K562 (cell line): Measurements from ENCODE around the gene NUP85. TPM values are rescaled to one million over a fixed set of nuclear protein-coding genes. Genes with fewer than 3 reads are reported as not detected.
A peak's percentile ranks its signal among the peaks of the same experiment; 100 is the strongest.

Experiments used
- ATF7 ChIP-seq: fragments of 450-650 bp; IDR thresholded peaks from 2 replicates; pipeline ENCODE4 v1.7.1; 2014; ENCODE audit warnings: mild to moderate bottlenecking, moderate library complexity
- ETV1 ChIP-seq: fragments of 450-650 bp; conservative IDR thresholded peaks from 2 replicates; pipeline ENCODE4 v1.6.1; 2016; ENCODE audit warnings: missing genetic modification characterization, control low read depth, low read depth, missing compliant biosample characterization
- HDAC1 ChIP-seq, 2 experiments: fragments of 450-650 bp; IDR thresholded peaks; 2 replicates each; pipeline ENCODE4 v1.6.1; 2016 to 2017; ENCODE audit warnings: inconsistent platforms in 1 of 2, mild to moderate bottlenecking in 1 of 2, moderate library complexity in 1 of 2
- PRMT5 ChIP-seq: sonication (generic); formaldehyde crosslinking; IDR thresholded peaks from 2 replicates; pipeline ENCODE4 v1.5.0; 2020; ENCODE audit warnings: missing genetic modification reagents
- TFAM ChIP-seq: fragments of 250-450 bp; sonication (Bioruptor Pico); conservative IDR thresholded peaks from 2 replicates; pipeline ENCODE4 v1.5.0; 2021; ENCODE audit warnings: mild to moderate bottlenecking, moderate library complexity
- TSC22D4 ChIP-seq: fragments of 450-650 bp; IDR thresholded peaks from 2 replicates; pipeline ENCODE4 v1.6.1; 2016; ENCODE audit warnings: missing genetic modification characterization, missing biosample characterization, control low read depth
- ZNF282 ChIP-seq: sonication (generic); formaldehyde crosslinking; IDR thresholded peaks from 2 replicates; pipeline ENCODE4 v1.8.1; 2023; ENCODE audit warnings: missing genetic modification reagents
- ZNF644 ChIP-seq: fragments of 200-800 bp; sonication (Bioruptor generic); IDR thresholded peaks from 2 replicates; pipeline ENCODE4 v1.6.1; 2016; ENCODE audit warnings: low read depth, missing genetic modification characterization, missing compliant biosample characterization
- polyA plus RNA-seq, 8 experiments: library from polyadenylated mRNA; depleted of rRNA in 4 of 8; stranded (reverse) in 5 of 8; unstranded in 3 of 8; fragments of >200 nt; fragmentation: Nextera tagmentation in 2 of 8; fragmentation: Illumina TruSeq in 1 of 8; extraction: Ambion mirVana in 2 of 8; extraction: Trizol in 1 of 8; gene quantifications; 2 replicates each; pipeline versions ENCODE4 v1.2.1 to v1.2.3, GENCODE V29; 2011 to 2014; ENCODE audit warnings: inconsistent platforms in 1 of 8, missing spikeins in 1 of 8
- total RNA-seq, 7 experiments: library from RNA; depleted of rRNA in 6 of 7; stranded (reverse); fragments of >200 nt in 6 of 7; fragmentation: Illumina TruSeq in 2 of 7; extraction: Trizol in 2 of 7; gene quantifications; 2 replicates each; pipeline versions ENCODE4 v1.2.1 to v1.2.3, GENCODE V29; 2011 to 2021; ENCODE audit warnings: low replicate concordance in 1 of 7
- TF ChIP-seq, protein P1 (sequence below), 2 experiments: fragments of 450-650 bp; IDR thresholded peaks; 2 replicates each; pipeline ENCODE4 v1.6.1; 2016; ENCODE audit warnings: mild to moderate bottlenecking in 2 of 2, borderline replicate concordance in 1 of 2, low read depth in 1 of 2, moderate library complexity in 1 of 2
- TF ChIP-seq, protein P2 (sequence below): sonication (generic); formaldehyde crosslinking; IDR thresholded peaks from 2 replicates; pipeline ENCODE4 v1.8.0; 2022; ENCODE audit warnings: missing genetic modification reagents, mild to moderate bottlenecking, moderate library complexity, borderline replicate concordance
- TF ChIP-seq, protein P3 (sequence below): fragments of 450-650 bp; IDR thresholded peaks from 2 replicates; pipeline ENCODE4 v1.6.1; 2016; ENCODE audit warnings: borderline replicate concordance
- TF ChIP-seq, protein P4 (sequence below), 2 experiments: fragments of 450-650 bp in 1 of 2; sonication (generic) in 1 of 2; formaldehyde crosslinking; conservative IDR thresholded peaks; 2 replicates each; pipeline versions ENCODE4 v1.4.0 to v1.8.1; 2020 to 2022; ENCODE audit warnings: mild to moderate bottlenecking in 1 of 2, missing genetic modification reagents in 1 of 2
- TF ChIP-seq, protein P5 (sequence below): sonication (generic); formaldehyde crosslinking; IDR thresholded peaks from 2 replicates; pipeline ENCODE4 v1.8.0; 2023; ENCODE audit warnings: mild to moderate bottlenecking, missing genetic modification reagents

The NUP85 gene
- total and polyA plus RNA-seq, 9 of the 15 experiments (the other 6 are each of a cell fraction or from before 2014, with no cell fraction given): 50.2 to 177 (median 110) TPM

DNA sequence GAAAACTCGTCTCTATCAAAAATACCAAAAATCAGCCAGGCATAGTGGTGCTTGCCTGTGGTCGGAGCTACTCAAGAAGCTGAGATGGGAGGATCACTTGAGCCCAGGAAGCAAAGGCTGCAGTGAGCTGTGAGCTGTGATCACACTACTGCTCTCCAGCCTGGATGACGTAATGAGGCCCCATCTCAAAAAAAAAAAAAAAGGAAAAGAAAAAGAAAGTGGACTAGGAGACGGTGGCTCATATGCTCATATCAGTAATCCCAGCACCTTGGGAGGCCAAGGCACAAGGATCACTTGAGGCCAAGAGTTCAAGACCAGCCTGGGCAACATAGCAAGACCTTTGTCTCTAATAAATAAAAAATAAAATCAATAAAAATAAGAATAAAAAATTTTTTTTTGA lies 13.9 kb upstream of the NUP85 start (continued):
- TF ChIP-seq, protein P1, sequence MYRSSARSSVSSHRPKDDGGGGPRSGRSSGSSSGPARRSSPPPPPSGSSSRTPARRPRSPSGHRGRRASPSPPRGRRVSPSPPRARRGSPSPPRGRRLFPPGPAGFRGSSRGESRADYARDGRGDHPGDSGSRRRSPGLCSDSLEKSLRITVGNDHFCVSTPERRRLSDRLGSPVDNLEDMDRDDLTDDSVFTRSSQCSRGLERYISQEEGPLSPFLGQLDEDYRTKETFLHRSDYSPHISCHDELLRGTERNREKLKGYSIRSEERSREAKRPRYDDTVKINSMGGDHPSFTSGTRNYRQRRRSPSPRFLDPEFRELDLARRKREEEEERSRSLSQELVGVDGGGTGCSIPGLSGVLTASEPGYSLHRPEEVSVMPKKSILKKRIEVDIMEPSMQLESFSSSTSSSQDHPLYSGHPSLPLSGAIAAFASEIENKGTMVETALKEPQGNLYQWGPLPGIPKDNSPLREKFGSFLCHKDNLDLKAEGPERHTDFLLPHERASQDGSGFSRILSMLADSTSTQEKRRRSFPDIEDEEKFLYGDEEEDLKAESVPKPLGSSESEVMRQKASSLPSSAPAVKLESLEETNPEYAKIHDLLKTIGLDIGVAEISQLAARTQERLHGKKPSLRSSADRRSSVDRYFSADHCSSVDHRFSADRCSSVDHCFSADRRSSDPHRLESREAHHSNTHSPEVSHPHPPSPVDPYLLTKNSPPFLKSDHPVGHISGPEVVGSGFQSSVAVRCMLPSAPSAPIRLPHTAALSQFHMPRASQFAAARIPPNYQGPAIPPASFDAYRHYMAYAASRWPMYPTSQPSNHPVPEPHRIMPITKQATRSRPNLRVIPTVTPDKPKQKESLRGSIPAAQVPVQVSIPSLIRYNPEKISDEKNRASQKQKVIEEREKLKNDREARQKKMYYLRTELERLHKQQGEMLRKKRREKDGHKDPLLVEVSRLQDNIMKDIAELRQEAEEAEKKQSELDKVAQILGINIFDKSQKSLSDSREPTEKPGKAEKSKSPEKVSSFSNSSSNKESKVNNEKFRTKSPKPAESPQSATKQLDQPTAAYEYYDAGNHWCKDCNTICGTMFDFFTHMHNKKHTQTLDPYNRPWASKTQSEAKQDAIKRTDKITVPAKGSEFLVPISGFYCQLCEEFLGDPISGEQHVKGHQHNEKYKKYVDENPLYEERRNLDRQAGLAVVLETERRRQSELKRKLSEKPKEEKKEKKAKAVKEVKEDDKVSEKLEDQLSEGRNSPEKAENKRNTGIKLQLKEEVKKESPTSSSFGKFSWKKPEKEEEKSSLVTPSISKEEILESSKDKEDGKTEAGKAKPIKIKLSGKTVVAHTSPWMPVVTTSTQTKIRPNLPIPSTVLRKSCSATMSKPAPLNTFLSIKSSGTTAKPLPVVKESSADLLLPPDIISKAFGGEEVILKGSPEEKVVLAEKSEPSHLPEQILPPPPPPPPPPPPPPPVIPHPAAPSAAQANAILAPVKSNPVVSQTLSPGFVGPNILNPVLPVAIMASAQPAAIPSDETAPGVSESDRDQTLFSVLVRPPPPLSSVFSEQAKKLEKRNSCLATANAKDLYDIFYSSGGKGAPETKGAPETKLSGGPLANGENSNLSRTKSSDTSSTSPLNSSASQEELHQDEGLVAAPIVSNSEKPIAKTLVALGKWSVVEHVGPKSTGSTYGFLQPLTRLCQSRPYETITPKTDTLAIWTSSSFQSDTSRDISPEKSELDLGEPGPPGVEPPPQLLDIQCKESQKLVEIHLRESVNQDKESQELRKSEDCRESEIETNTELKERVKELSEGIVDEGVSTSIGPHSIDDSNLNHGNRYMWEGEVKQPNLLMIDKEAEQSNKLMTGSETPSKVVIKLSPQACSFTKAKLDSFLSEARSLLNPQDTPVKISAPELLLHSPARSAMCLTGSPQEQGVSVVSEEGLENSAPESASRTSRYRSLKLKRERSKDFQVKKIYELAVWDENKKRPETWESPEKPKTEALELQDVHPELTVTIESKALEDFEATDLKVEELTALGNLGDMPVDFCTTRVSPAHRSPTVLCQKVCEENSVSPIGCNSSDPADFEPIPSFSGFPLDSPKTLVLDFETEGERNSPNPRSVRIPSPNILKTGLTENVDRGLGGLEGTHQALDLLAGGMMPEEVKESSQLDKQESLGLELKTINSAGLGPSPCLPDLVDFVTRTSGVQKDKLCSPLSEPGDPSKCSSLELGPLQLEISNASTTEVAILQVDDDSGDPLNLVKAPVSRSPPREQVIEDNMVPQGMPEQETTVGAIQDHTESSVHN (IDR thresholded peaks at IDR 0.05; ENCODE audit: borderline replicate concordance in 1 of 2, low read depth in 1 of 2): 0 out of 4 replicates have a peak, but pooled peaks of 1 of the 2 experiments have one; percentile 23
- TF ChIP-seq ZNF282 (CRISPR knock-in tag) (no peak), TSC22D4 (tag) (no peak), ATF7 (peak; percentile 98), ZNF644 (tag) (no peak), ETV1 (tag) (no peak), PRMT5 (no peak), TFAM (CRISPR knock-in tag) (no peak), HDAC1 (IDR thresholded peaks at IDR 0.05) (no peak)
- TF ChIP-seq, protein P2, sequence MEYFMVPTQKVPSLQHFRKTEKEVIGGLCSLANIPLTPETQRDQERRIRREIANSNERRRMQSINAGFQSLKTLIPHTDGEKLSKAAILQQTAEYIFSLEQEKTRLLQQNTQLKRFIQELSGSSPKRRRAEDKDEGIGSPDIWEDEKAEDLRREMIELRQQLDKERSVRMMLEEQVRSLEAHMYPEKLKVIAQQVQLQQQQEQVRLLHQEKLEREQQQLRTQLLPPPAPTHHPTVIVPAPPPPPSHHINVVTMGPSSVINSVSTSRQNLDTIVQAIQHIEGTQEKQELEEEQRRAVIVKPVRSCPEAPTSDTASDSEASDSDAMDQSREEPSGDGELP (CRISPR knock-in tag): no peak
- TF ChIP-seq, protein P3, sequence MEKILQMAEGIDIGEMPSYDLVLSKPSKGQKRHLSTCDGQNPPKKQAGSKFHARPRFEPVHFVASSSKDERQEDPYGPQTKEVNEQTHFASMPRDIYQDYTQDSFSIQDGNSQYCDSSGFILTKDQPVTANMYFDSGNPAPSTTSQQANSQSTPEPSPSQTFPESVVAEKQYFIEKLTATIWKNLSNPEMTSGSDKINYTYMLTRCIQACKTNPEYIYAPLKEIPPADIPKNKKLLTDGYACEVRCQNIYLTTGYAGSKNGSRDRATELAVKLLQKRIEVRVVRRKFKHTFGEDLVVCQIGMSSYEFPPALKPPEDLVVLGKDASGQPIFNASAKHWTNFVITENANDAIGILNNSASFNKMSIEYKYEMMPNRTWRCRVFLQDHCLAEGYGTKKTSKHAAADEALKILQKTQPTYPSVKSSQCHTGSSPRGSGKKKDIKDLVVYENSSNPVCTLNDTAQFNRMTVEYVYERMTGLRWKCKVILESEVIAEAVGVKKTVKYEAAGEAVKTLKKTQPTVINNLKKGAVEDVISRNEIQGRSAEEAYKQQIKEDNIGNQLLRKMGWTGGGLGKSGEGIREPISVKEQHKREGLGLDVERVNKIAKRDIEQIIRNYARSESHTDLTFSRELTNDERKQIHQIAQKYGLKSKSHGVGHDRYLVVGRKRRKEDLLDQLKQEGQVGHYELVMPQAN: no peak
- TF ChIP-seq, protein P4, sequence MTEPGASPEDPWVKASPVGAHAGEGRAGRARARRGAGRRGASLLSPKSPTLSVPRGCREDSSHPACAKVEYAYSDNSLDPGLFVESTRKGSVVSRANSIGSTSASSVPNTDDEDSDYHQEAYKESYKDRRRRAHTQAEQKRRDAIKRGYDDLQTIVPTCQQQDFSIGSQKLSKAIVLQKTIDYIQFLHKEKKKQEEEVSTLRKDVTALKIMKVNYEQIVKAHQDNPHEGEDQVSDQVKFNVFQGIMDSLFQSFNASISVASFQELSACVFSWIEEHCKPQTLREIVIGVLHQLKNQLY (CRISPR knock-in tag; conservative IDR thresholded peaks at IDR 0.05): no peak
- TF ChIP-seq, protein P5, sequence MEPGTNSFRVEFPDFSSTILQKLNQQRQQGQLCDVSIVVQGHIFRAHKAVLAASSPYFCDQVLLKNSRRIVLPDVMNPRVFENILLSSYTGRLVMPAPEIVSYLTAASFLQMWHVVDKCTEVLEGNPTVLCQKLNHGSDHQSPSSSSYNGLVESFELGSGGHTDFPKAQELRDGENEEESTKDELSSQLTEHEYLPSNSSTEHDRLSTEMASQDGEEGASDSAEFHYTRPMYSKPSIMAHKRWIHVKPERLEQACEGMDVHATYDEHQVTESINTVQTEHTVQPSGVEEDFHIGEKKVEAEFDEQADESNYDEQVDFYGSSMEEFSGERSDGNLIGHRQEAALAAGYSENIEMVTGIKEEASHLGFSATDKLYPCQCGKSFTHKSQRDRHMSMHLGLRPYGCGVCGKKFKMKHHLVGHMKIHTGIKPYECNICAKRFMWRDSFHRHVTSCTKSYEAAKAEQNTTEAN: no peak
- TF ChIP-seq, all 486 proteins: peak for 25
